ENCODE results near the gene PDSS2. TPM values are rescaled to one million over a fixed set of nuclear protein-coding genes. Genes with fewer than 3 reads are reported as not detected.

The PDSS2 gene
- total RNA-seq, 2 experiments from 2014 or later: 13.1 to 16.9 TPM

GRCh38 chr6:107267634-107268033, 191.7 kb downstream of the PDSS2 start:
- H3K36me3 Mint-ChIP-seq: no peaks in the 10 kb centered on the region
- no peak for ATAC-seq
- peaks cover 2% of the 10 kb centered on the region for H3K4me1 Mint-ChIP-seq
- H3K9me3 Mint-ChIP-seq (ENCODE audit: low read depth): no peaks in the 10 kb centered on the region
- H3K27me3 Mint-ChIP-seq: no peaks in the 10 kb centered on the region
- no peak for DNase-seq
- CTCF ChIA-PET: no interaction called here
- no peak overlapping the region for H3K27ac Mint-ChIP-seq
- no peak overlapping the region for H3K4me3 Mint-ChIP-seq

- Mint-ChIP-seq H3K4me3 (no peak overlapping the region), H3K36me3 (peaks cover 2% of the 10 kb centered on the region), H3K4me1 (peaks cover 2% of the 10 kb centered on the region), H3K27me3 (no peaks in the 10 kb centered on the region), H3K27ac (no peak overlapping the region), H3K9me3 (ENCODE audit: low read depth) (no peaks in the 10 kb centered on the region)
- no peak for ATAC-seq
- DNase-seq: no peak
- CTCF ChIA-PET: interaction anchor here (1.4 kb wide), 1 partner anchor 18 kb away, joined by 4 read pairs; no protein-coding TSS in a partner anchor
These were observed 192.4 kb downstream of the PDSS2 start for GRCh38 chr6:107267006-107267405.

- Mint-ChIP-seq H3K27ac (no peak overlapping the region), H3K36me3 (peaks cover 2% of the 10 kb centered on the region), H3K27me3 (no peaks in the 10 kb centered on the region), H3K9me3 (ENCODE audit: low read depth) (no peaks in the 10 kb centered on the region), H3K4me1 (peaks cover 2% of the 10 kb centered on the region), H3K4me3 (no peak overlapping the region)
- no peak for DNase-seq
- CTCF ChIA-PET: interaction anchor here (1.4 kb wide), 1 partner anchor 18 kb away, joined by 4 read pairs; no protein-coding TSS in a partner anchor
- ATAC-seq: no peak
These were observed 192.8 kb downstream of the PDSS2 start for GRCh38 chr6:107266563-107266962.

- no peak overlapping the region for H3K4me3 Mint-ChIP-seq
- no peak overlapping the region for H3K27ac Mint-ChIP-seq
- H3K27me3 Mint-ChIP-seq: no peaks in the 10 kb centered on the region
- no peak for ATAC-seq
- no peaks in the 10 kb centered on the region for H3K9me3 Mint-ChIP-seq (ENCODE audit: low read depth)
- CTCF ChIA-PET: no interaction called here
- H3K4me1 Mint-ChIP-seq: no peaks in the 10 kb centered on the region
- no peak for DNase-seq
- peaks cover 2% of the 10 kb centered on the region for H3K36me3 Mint-ChIP-seq
These were observed 195.0 kb downstream of the PDSS2 start for GRCh38 chr6:107264357-107264840.

- no peak for DNase-seq
- no peaks in the 10 kb centered on the region for H3K9me3 Mint-ChIP-seq (ENCODE audit: low read depth)
- H3K36me3 Mint-ChIP-seq: peaks cover 2% of the 10 kb centered on the region
- no peaks in the 10 kb centered on the region for H3K4me1 Mint-ChIP-seq
- H3K27ac Mint-ChIP-seq: no peak overlapping the region
- no peaks in the 10 kb centered on the region for H3K27me3 Mint-ChIP-seq
- H3K4me3 Mint-ChIP-seq: no peak overlapping the region
- ATAC-seq: no peak
- CTCF ChIA-PET: interaction anchor here (0.7 to 0.8 kb wide), 2 partner anchors 22 to 113 kb away, joined by 3 to 4 read pairs; no protein-coding TSS in a partner anchor
These were observed 199.4 kb downstream of the PDSS2 start for GRCh38 chr6:107259951-107260350.

- Mint-ChIP-seq H3K36me3 (no peaks in the 10 kb centered on the region), H3K4me1 (no peaks in the 10 kb centered on the region), H3K4me3 (no peak overlapping the region), H3K27ac (no peak overlapping the region), H3K27me3 (no peaks in the 10 kb centered on the region), H3K9me3 (ENCODE audit: low read depth) (no peaks in the 10 kb centered on the region)
- no peak for ATAC-seq
- no peak for DNase-seq
- CTCF ChIA-PET: interaction anchor here (1.1 to 1.7 kb wide), 2 partner anchors 10 to 18 kb away, joined by 3 to 4 read pairs; no protein-coding TSS in a partner anchor
These were observed 211.2 kb downstream of the PDSS2 start for GRCh38 chr6:107248147-107248546.

- Mint-ChIP-seq H3K36me3 (no peaks in the 10 kb centered on the region), H3K27ac (no peak overlapping the region), H3K27me3 (no peaks in the 10 kb centered on the region), H3K9me3 (ENCODE audit: low read depth) (no peaks in the 10 kb centered on the region), H3K4me1 (no peaks in the 10 kb centered on the region), H3K4me3 (no peak overlapping the region)
- DNase-seq (no peak), ATAC-seq (no peak)
- CTCF ChIA-PET: interaction anchor here (1.1 kb wide), 1 partner anchor 8 kb away, joined by 3 read pairs; no protein-coding TSS in a partner anchor
These were observed 212.3 kb downstream of the PDSS2 start for GRCh38 chr6:107246972-107247615.

GRCh38 chr6:107246249-107246971, 213.0 kb downstream of the PDSS2 start:
- CTCF ChIA-PET: no interaction called here
- Mint-ChIP-seq H3K9me3 (ENCODE audit: low read depth) (no peaks in the 10 kb centered on the region), H3K4me1 (no peaks in the 10 kb centered on the region), H3K4me3 (no peak overlapping the region), H3K27ac (no peak overlapping the region), H3K27me3 (no peaks in the 10 kb centered on the region), H3K36me3 (peaks cover 4% of the 10 kb centered on the region)
- ATAC-seq: no peak
- no peak for DNase-seq

GRCh38 chr6:107244742-107245480, 214.5 kb downstream of the PDSS2 start:
- no peaks in the 10 kb centered on the region for H3K4me1 Mint-ChIP-seq
- H3K9me3 Mint-ChIP-seq (ENCODE audit: low read depth): no peaks in the 10 kb centered on the region
- ATAC-seq (no peak), DNase-seq (no peak)
- no peak overlapping the region for H3K27ac Mint-ChIP-seq
- no peaks in the 10 kb centered on the region for H3K27me3 Mint-ChIP-seq
- H3K36me3 Mint-ChIP-seq: peaks cover 4% of the 10 kb centered on the region
- H3K4me3 Mint-ChIP-seq: no peak overlapping the region
- CTCF ChIA-PET: interaction anchor here (0.6 kb wide), 1 partner anchor 1018 kb away, joined by 3 read pairs; no protein-coding TSS in a partner anchor

- no peaks in the 10 kb centered on the region for H3K27me3 Mint-ChIP-seq
- H3K9me3 Mint-ChIP-seq (ENCODE audit: low read depth): no peaks in the 10 kb centered on the region
- H3K4me3 Mint-ChIP-seq: no peak overlapping the region
- H3K27ac Mint-ChIP-seq: no peak overlapping the region
- H3K4me1 Mint-ChIP-seq: no peaks in the 10 kb centered on the region
- CTCF ChIA-PET: no interaction called here
- ATAC-seq (no peak), DNase-seq (no peak)
- peaks cover 4% of the 10 kb centered on the region for H3K36me3 Mint-ChIP-seq
These were observed 215.2 kb downstream of the PDSS2 start for GRCh38 chr6:107244082-107244741.

- ATAC-seq (no peak), DNase-seq (no peak)
- no peaks in the 10 kb centered on the region for H3K9me3 Mint-ChIP-seq (ENCODE audit: low read depth)
- H3K4me3 Mint-ChIP-seq: no peak overlapping the region
- H3K36me3 Mint-ChIP-seq: peaks cover 4% of the 10 kb centered on the region
- CTCF ChIA-PET: no interaction called here
- no peaks in the 10 kb centered on the region for H3K27me3 Mint-ChIP-seq
- no peak overlapping the region for H3K27ac Mint-ChIP-seq
- H3K4me1 Mint-ChIP-seq: no peaks in the 10 kb centered on the region
These were observed 215.9 kb downstream of the PDSS2 start for GRCh38 chr6:107243471-107243870.

- DNase-seq: no peak
- ATAC-seq: no peak
- no peak overlapping the region for H3K27ac Mint-ChIP-seq
- no peaks in the 10 kb centered on the region for H3K27me3 Mint-ChIP-seq
- CTCF ChIA-PET: interaction anchor here (1.1 kb wide), 1 partner anchor 10 kb away, joined by 3 read pairs; no protein-coding TSS in a partner anchor
- H3K36me3 Mint-ChIP-seq: peaks cover 20% of the 10 kb centered on the region
- no peak overlapping the region for H3K4me3 Mint-ChIP-seq
- no peaks in the 10 kb centered on the region for H3K4me1 Mint-ChIP-seq
- peaks cover 6% of the 10 kb centered on the region for H3K9me3 Mint-ChIP-seq (ENCODE audit: low read depth)
These were observed 221.2 kb downstream of the PDSS2 start for GRCh38 chr6:107237992-107238660.

Data from activated CD8-positive, alpha-beta memory T cell treated with anti-CD3 and anti-CD28 coated beads, Interleukin-2, amount 10 ng/mL, durations not matched to agents 7 days and 5 days (primary cell).